Metanephros (tissue), 2 donors: ENCODE measurements around the gene FOXS1. TPM values are rescaled to one million over a fixed set of nuclear protein-coding genes. Genes with fewer than 3 reads are reported as not detected.

ENCODE experiments used
- small RNA-seq: library from RNA; depleted of rRNA; stranded (forward); fragments of <200 nt; gene quantifications from one replicate; pipeline ENCODE3, GENCODE V24; 2014; ENCODE audit warnings: low replicate concordance
- total RNA-seq: library from RNA; depleted of rRNA; stranded (reverse); fragments of >200 nt; gene quantifications from one replicate; pipeline ENCODE4 v1.2.3, GENCODE V29; 2014

Gene FOXS1
- 5.3 TPM for total RNA-seq

DNA sequence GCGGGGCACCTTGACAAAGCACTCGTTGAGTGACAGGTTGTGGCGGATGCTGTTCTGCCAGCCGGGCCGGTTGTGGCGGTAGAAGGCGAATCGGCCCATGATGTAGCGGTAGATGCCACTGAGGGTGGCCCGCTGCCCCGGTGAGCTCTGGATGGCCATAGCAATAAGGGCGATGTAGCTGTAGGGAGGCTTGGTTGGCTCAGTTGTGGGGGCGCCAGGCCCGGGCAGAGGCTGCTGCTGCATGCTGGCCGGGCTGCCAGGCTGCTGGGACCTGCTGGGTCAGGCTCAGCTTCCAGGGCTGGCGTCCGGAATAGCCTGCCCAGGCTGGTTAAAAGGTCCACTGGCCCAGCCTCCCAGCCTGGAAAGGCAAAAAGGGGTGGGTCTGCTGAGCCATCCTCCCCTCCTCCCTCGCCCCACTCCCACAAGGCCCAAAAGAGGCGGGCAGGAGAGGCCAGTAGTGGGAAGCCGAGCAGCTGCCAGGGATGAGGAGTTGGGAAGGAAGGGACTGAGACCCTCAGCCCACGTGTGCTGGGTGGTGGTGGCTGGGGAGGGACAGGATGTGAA is at the start of gene FOXS1:
FOXS1 (minus strand) TSS at position 305 of the 564 bp plus-strand sequence; CDS start at position 243, 62 bp downstream.

DNA sequence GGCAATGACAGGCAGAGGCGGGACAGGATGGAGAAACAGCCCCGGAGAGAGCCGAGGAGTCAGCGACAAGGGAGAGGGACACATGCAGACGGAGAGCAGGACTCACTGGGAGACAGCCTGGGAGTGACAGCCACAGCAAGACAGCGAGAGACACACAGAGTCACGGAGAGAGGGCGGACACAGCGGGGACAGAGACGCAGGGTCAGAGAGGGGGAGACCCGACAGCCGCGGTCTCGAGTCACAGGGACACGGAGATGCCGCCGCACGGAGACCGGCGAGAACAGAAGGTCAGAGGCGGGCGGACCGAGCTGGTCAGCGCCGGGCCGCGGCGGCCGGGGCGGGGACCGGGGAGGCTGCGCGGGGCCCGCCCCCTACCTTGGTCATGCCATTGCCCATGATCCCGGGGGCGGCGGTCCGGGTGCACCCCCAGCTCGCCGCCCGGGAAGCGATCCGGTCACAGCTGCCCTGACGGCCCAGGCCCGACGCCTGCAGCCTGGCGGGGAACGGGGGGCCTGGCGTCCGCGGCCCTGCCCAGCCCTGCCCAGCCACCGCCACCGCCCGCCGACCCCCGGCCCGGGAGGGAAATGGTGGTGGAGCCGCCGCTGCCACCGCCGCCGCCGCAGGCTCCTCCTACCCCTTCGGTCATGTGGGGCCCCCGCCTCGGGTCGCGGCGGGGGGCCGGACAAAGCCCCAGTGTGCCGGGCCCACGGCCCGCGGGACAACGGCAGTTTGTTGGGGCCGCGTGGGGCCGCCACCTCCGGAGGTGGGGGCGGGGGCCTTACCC is 24.7 kb upstream of the FOXS1 start, which contains the start of the genes DUSP15 and TTLL9:
DUSP15 (minus strand) TSS at position 586 of the 784 bp plus-strand sequence; CDS start at position 396, 190 bp downstream.
TTLL9 (plus strand) TSS at position 693 of the 784 bp plus-strand sequence. CDS start 493 bp downstream, outside the sequence.

DNA sequence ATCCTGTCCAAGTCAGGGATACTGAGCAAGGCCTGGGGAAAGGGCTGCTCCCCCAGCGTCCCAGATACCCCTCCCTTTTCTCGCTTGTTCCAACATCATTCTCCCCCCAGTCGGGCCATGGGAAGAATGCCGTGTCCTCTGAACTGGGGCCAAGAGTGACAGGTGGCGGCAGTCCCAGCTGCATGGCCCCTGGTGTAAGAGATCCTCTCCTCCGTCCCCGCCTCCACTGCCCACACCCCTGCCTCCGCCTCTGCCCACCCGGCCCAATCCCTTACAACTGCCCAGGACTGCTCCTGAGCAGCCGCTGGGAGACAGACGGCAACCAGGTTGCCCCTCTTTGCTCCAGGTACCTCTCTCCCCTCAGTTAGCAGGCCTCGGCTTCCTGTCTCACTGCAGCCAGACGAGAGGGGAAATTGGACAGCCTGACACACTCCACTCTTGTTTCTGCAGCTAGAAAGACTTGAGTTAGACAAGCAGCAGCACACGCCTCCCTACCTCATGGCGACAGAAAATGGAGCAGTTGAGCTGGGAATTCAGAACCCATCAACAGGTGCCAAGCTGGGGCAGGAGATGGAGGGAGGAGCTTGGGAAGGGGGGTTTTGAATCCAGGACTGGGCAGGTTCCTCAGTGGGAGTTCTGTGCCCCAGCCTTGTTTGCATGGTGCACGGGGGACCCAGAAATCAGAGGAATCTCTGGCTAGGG is 26.2 kb downstream of the FOXS1 start, which contains the start of gene MYLK2:
MYLK2 (plus strand) TSS at position 274 of the 702 bp plus-strand sequence; CDS start at position 499, 225 bp downstream.

Small RNAs within 50 kb of the gene (small RNA-seq; reads per million reads assigned to genes)
- not detected for gene AL160175.1

Other genes starting within 250 kb of the FOXS1 start
- gene ID1, start 240.3 kb downstream of the FOXS1 start, total RNA-seq, result 748 TPM
- gene COX4I2, start 207.7 kb downstream of the FOXS1 start, total RNA-seq, result 4.5 TPM
- gene BCL2L1, start 122.7 kb downstream of the FOXS1 start, total RNA-seq, result 80.6 TPM
- gene TPX2, start 106.3 kb downstream of the FOXS1 start, total RNA-seq, result 16.1 TPM
- gene MYLK2, start 26.2 kb downstream of the FOXS1 start, total RNA-seq, result 21.3 TPM
- 18.0 TPM for gene DUSP15, start 24.9 kb upstream of the FOXS1 start, total RNA-seq
- 2.0 TPM for gene TTLL9, start 25.0 kb upstream of the FOXS1 start, total RNA-seq
- gene PDRG1, start 106.4 kb upstream of the FOXS1 start, total RNA-seq, result 5.9 TPM
- gene XKR7, start 122.5 kb upstream of the FOXS1 start, total RNA-seq, result 0.23 TPM
- 12.7 TPM for gene CCM2L, start 164.8 kb upstream of the FOXS1 start, total RNA-seq
- gene HCK, start 206.6 kb upstream of the FOXS1 start, total RNA-seq, result 11.8 TPM